Lung (tissue), 12 donors: Measurements from ENCODE around the gene LHPP. TPM values are rescaled to one million over a fixed set of nuclear protein-coding genes. Genes with fewer than 3 reads are reported as not detected.

Experiments
- ATAC-seq: fragments of 200-7000 bp; cut with Tn5 transposase; one replicate; pipeline ENCODE4 v1.9.1; 2020; ENCODE audit warnings: moderate number of reproducible peaks; ENCODE audit not compliant: insufficient read depth, low FRiP score
- DNase-seq, 3 donors: peaks; one replicate each; pipeline ENCODE4 v3.0.0-alpha.2; 2013 to 2017
- H3K27ac ChIP-seq, 2 donors: one replicate each; pipeline ENCODE4 v1.5.1; 2013; ENCODE audit warnings: mild to moderate bottlenecking in 2 of 2, moderate library complexity in 2 of 2, control low read depth in 1 of 2, inconsistent platforms in 1 of 2, low read depth in 1 of 2, low read length in 1 of 2
- H3K27me3 ChIP-seq, 3 donors: one replicate each; pipeline ENCODE4 v1.5.1; 2013; ENCODE audit warnings: low read length in 2 of 3; ENCODE audit not compliant: control insufficient read depth in 3 of 3, insufficient read depth in 3 of 3
- H3K36me3 ChIP-seq, 4 donors: one replicate each; pipeline ENCODE4 v1.5.1; 2013; ENCODE audit warnings: low read length in 4 of 4, mild to moderate bottlenecking in 1 of 4, moderate library complexity in 1 of 4; ENCODE audit not compliant: control insufficient read depth in 4 of 4, insufficient read depth in 4 of 4
- H3K4me1 ChIP-seq, 5 donors: one replicate each; pipeline ENCODE4 v1.5.1; 2013; ENCODE audit warnings: low read length in 5 of 5, mild to moderate bottlenecking in 2 of 5, moderate library complexity in 1 of 5; ENCODE audit not compliant: control insufficient read depth in 5 of 5, insufficient read depth in 5 of 5
- H3K4me3 ChIP-seq: one replicate; pipeline ENCODE4 v1.5.1; 2013; ENCODE audit warnings: mild to moderate bottlenecking, control low read depth, moderate library complexity
- H3K9ac ChIP-seq, 2 donors: one replicate each; pipeline ENCODE4 v1.5.1; 2013; ENCODE audit warnings: low read length in 2 of 2, control low read depth in 1 of 2; ENCODE audit not compliant: insufficient read depth in 1 of 2
- H3K9me3 ChIP-seq, 4 donors: one replicate each; pipeline ENCODE4 v1.5.1; 2013; ENCODE audit warnings: low read length in 3 of 4, mild to moderate bottlenecking in 1 of 4, moderate library complexity in 1 of 4; ENCODE audit not compliant: control insufficient read depth in 4 of 4, insufficient read depth in 3 of 4
- WGBS, 2 donors: extraction: QIAGEN DNeasy Blood & Tissue Kit; methylation state at CpG; one replicate each; pipeline ENCODE4 v1.1.7; 2013; 5-methylcytosine and 5-hydroxymethylcytosine counted together
- polyA plus RNA-seq, 2 donors: library from polyadenylated mRNA; stranded (reverse); fragments of 200-250 nt; gene quantifications; one replicate each; pipeline ENCODE4 v1.2.1, GENCODE V29; 2013
- total RNA-seq, 2 donors: library from RNA; depleted of rRNA in 1 of 2; stranded (reverse); fragments of >200 nt in 1 of 2; gene quantifications; one replicate each; pipeline ENCODE4 v1.2.1, GENCODE V29; 2014 to 2021
- TF ChIP-seq, protein P1 (sequence below): IDR thresholded peaks from 2 replicates; pipeline ENCODE4 v1.5.1; 2012; ENCODE audit warnings: mild to moderate bottlenecking; ENCODE audit errors: control extremely low read depth, extremely low read depth
- donor health status: control.
- donor health status: control.
- donor health status: Bipolar disorder and iron deficiency.
- donor health status: healthy.
- donor health status: DM: yes; HTN: yes; CAD: no.

The LHPP gene
- total and polyA plus RNA-seq, 4 donors = 7.1 to 18.6 (median 14.8) TPM

DNA sequence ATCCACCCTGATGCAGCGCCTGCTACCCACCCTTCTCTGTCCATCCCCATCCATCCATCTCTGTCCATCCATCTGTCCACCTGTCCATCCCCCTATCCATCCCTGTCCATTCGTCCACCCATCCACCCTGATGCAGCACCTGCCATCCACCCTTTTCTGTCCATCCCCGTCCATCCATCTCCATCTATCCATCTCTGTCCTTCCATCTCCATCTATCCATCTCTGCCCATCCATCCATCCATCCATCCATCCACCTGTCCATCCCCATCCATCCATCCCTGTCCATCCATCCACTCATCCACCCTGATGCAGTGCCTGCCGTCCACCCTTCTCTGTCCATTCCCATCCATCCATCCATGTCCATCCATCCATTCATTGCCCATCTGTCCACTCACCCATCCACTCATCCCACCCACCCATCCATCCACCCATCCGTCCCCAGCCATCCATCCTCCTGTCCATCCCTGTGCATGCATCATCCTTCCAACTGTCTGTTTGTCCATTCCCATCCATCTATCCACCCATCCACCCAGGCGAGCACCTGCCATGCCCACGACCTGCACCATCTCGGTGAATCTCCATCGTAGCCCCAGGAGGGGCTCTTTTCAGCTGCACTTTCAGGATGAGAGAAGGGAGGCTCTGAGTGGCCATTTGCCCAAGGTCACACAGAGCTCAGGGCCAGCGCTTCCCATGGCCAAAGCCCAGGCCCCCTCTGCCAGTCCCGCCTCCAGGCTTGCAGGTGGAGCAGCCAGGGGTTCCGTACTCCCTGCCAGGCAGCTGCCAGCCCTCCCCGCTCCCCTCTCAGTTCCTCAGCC lies 137.4 kb downstream of the LHPP start:
- DNase-seq (no peak), ATAC-seq (no peak)
- no peak overlapping the region for H3K27ac ChIP-seq
- no peaks in the 10 kb centered on the region for H3K4me1 ChIP-seq
- no peak overlapping the region for H3K9ac ChIP-seq
- 96 to 97% methylated on average over 13 of the region's 13 CpGs for WGBS, 2 donors
- no peaks in the 10 kb centered on the region for H3K36me3 ChIP-seq
- no peak overlapping the region for H3K4me3 ChIP-seq
- no peaks in the 10 kb centered on the region for H3K9me3 ChIP-seq
- H3K27me3 ChIP-seq = no peaks in the 10 kb centered on the region
- TF ChIP-seq, protein P1, sequence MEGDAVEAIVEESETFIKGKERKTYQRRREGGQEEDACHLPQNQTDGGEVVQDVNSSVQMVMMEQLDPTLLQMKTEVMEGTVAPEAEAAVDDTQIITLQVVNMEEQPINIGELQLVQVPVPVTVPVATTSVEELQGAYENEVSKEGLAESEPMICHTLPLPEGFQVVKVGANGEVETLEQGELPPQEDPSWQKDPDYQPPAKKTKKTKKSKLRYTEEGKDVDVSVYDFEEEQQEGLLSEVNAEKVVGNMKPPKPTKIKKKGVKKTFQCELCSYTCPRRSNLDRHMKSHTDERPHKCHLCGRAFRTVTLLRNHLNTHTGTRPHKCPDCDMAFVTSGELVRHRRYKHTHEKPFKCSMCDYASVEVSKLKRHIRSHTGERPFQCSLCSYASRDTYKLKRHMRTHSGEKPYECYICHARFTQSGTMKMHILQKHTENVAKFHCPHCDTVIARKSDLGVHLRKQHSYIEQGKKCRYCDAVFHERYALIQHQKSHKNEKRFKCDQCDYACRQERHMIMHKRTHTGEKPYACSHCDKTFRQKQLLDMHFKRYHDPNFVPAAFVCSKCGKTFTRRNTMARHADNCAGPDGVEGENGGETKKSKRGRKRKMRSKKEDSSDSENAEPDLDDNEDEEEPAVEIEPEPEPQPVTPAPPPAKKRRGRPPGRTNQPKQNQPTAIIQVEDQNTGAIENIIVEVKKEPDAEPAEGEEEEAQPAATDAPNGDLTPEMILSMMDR = no peak

DNA sequence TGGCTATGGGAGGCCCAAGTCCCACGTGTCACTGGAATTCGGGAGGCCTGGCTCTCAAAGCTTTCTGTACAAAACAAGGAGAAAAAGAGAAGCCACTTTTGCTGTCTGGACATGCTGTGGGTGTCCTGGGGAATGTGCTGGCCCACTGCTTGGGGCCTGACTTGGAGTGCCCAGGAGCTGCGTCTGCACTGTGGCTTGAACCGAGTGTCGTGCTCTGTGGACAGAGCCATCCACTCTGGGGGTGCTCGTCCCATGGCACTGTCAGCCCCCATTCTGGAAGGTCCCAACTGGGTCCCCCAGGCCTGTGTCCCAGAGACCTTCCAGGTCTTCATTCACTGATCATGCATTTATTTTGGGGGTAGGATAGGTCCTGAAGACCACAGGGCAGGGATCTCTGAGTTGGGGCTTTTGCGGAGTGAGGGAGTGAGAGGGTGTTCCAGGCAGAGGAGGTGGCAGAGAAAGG lies 138.0 kb downstream of the LHPP start:
- DNase-seq = no peak
- H3K4me1 ChIP-seq = no peaks in the 10 kb centered on the region
- H3K9me3 ChIP-seq = no peaks in the 10 kb centered on the region
- no peaks in the 10 kb centered on the region for H3K27me3 ChIP-seq
- H3K4me3 ChIP-seq = no peak overlapping the region
- TF ChIP-seq, protein P1 = no peak
- H3K27ac ChIP-seq = no peak overlapping the region
- no peak for ATAC-seq
- H3K36me3 ChIP-seq = no peaks in the 10 kb centered on the region
- H3K9ac ChIP-seq = no peak overlapping the region
- 92 to 97% methylated on average over 7 of the region's 7 CpGs for WGBS, 2 donors

DNA sequence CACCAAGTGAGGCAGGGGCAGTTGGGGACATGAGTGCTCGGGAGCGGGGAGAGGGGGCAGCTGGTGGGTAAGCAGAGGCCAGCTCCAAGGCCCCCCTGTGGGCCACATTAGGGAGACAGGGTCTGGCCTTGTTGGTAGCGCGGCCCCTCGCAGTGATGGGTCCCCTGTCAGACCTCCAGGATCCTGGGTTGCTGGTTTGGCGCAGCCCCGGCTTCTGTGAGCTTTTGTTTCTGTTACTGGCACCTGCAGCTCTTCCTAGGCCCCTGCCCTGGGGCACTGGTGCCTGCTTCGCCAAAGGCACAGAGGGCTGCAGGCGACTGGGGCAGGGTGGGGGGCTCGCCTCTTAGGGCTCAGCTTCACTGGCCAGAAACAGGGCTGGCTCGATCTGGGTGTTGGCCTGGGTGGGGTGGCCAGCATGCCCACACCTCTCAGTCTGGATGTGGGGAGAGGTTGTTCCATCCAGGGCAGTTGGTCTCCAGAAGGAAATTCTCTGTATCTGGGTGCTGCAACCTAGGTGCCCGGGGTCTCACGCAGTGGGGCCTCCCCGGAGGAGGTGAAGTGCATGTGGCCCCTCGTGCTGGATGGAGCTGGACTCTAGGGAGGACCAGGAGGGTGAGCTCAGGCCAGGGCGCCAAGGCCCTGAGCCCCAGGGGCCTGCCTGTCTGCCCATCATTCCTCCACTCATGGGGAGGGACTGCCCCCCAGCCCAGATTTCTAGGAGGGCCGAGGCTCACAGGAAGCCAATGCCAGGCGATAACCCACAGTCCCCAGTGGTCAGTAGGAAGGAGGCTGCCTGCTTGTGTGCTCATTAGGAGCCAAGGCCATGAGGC lies 138.6 kb downstream of the LHPP start:
- Histone ChIP-seq H3K27ac (no peak overlapping the region), H3K9me3 (no peaks in the 10 kb centered on the region), H3K9ac (no peak overlapping the region), H3K27me3 (no peaks in the 10 kb centered on the region), H3K36me3 (no peaks in the 10 kb centered on the region), H3K4me3 (no peak overlapping the region), H3K4me1 (no peaks in the 10 kb centered on the region)
- WGBS, 2 donors = 93 to 94% methylated on average over 18 of the region's 18 CpGs
- TF ChIP-seq, protein P1 = no peak
- no peak for DNase-seq
- ATAC-seq = no peak
